ENCODE results near the gene ASTN2. TPM values are rescaled to one million over a fixed set of nuclear protein-coding genes. Genes with fewer than 3 reads are reported as not detected.

ASTN2 gene
- polyA plus RNA-seq, 4 donors = 3.0 to 15.2 (median 3.7) TPM

GRCh38 chr9:116572095-116572748, 842.6 kb downstream of the ASTN2 start:
- Histone ChIP-seq H3K4me1 (ENCODE audit: control insufficient read depth in 3 of 3, insufficient read depth in 2 of 3, low read depth in 1 of 3, low read length in 2 of 3) (peaks cover 4 to 27% (median 5%) of the 10 kb centered on the region in 3 donors), H3K4me3 (ENCODE audit: low read depth in 1 of 3, low read length in 3 of 3) (no peak overlapping the region), H3K27me3 (ENCODE audit: control insufficient read depth in 3 of 3, insufficient read depth in 3 of 3, low read length in 3 of 3) (no peaks in the 10 kb centered on the region), H3K36me3 (ENCODE audit: control insufficient read depth in 3 of 3, insufficient read depth in 2 of 3, low read depth in 1 of 3, low read length in 3 of 3) (no peaks in the 10 kb centered on the region), H3K9me3 (ENCODE audit: control insufficient read depth in 2 of 2, insufficient read depth in 1 of 2, low read depth in 1 of 2, low read length in 1 of 2) (no peaks in the 10 kb centered on the region), H3K27ac (ENCODE audit: low read depth in 1 of 3, low read length in 2 of 3) (no peak overlapping the region)
- no peak for FAIRE-seq
- DNase-seq = peak; percentile 80 to 87
- 29 to 30% (median 30%) methylated on average over 12 of the region's 12 CpGs for WGBS, 3 donors

- Histone ChIP-seq H3K4me3 (ENCODE audit: low read depth in 1 of 3, low read length in 3 of 3) (no peak overlapping the region), H3K27me3 (ENCODE audit: control insufficient read depth in 3 of 3, insufficient read depth in 3 of 3, low read length in 3 of 3) (no peaks in the 10 kb centered on the region), H3K27ac (ENCODE audit: low read depth in 1 of 3, low read length in 2 of 3) (no peak overlapping the region), H3K36me3 (ENCODE audit: control insufficient read depth in 3 of 3, insufficient read depth in 2 of 3, low read depth in 1 of 3, low read length in 3 of 3) (no peaks in the 10 kb centered on the region), H3K9me3 (ENCODE audit: control insufficient read depth in 2 of 2, insufficient read depth in 1 of 2, low read depth in 1 of 2, low read length in 1 of 2) (no peaks in the 10 kb centered on the region), H3K4me1 (ENCODE audit: control insufficient read depth in 3 of 3, insufficient read depth in 2 of 3, low read depth in 1 of 3, low read length in 2 of 3) (peaks cover 2 to 22% (median 4%) of the 10 kb centered on the region in 3 donors)
- DNase-seq = peak in 1 of 2 donors; percentile 31
- 71 to 74% (median 72%) methylated on average over 5 of the region's 5 CpGs for WGBS, 3 donors
- no peak for FAIRE-seq
These were observed 845.7 kb downstream of the ASTN2 start for GRCh38 chr9:116569111-116569510.

- 39 to 59% (median 43%) methylated on average over 5 of the region's 5 CpGs for WGBS, 3 donors
- Histone ChIP-seq H3K27ac (ENCODE audit: low read depth in 1 of 3, low read length in 2 of 3) (peak overlapping the region in 2 of 3 donors; percentile 40 to 63), H3K4me3 (ENCODE audit: low read depth in 1 of 3, low read length in 3 of 3) (no peak overlapping the region), H3K36me3 (ENCODE audit: control insufficient read depth in 3 of 3, insufficient read depth in 2 of 3, low read depth in 1 of 3, low read length in 3 of 3) (no peaks in the 10 kb centered on the region), H3K9me3 (ENCODE audit: control insufficient read depth in 2 of 2, insufficient read depth in 1 of 2, low read depth in 1 of 2, low read length in 1 of 2) (no peaks in the 10 kb centered on the region), H3K4me1 (ENCODE audit: control insufficient read depth in 3 of 3, insufficient read depth in 2 of 3, low read depth in 1 of 3, low read length in 2 of 3) (peaks cover 2 to 12% (median 4%) of the 10 kb centered on the region in 3 donors), H3K27me3 (ENCODE audit: control insufficient read depth in 3 of 3, insufficient read depth in 3 of 3, low read length in 3 of 3) (no peaks in the 10 kb centered on the region)
- DNase-seq (peak; percentile 90 to 97), FAIRE-seq (peak; percentile 23)
These were observed 848.0 kb downstream of the ASTN2 start for GRCh38 chr9:116566677-116567488.

GRCh38 chr9:116565986-116566385, 848.9 kb downstream of the ASTN2 start:
- Histone ChIP-seq H3K27ac (ENCODE audit: low read depth in 1 of 3, low read length in 2 of 3) (no peak overlapping the region), H3K27me3 (ENCODE audit: control insufficient read depth in 3 of 3, insufficient read depth in 3 of 3, low read length in 3 of 3) (no peaks in the 10 kb centered on the region), H3K9me3 (ENCODE audit: control insufficient read depth in 2 of 2, insufficient read depth in 1 of 2, low read depth in 1 of 2, low read length in 1 of 2) (no peaks in the 10 kb centered on the region), H3K36me3 (ENCODE audit: control insufficient read depth in 3 of 3, insufficient read depth in 2 of 3, low read depth in 1 of 3, low read length in 3 of 3) (no peaks in the 10 kb centered on the region), H3K4me1 (ENCODE audit: control insufficient read depth in 3 of 3, insufficient read depth in 2 of 3, low read depth in 1 of 3, low read length in 2 of 3) (peaks cover 2 to 12% (median 4%) of the 10 kb centered on the region in 3 donors), H3K4me3 (ENCODE audit: low read depth in 1 of 3, low read length in 3 of 3) (no peak overlapping the region)
- no peak for FAIRE-seq
- DNase-seq = no peak

GRCh38 chr9:116564266-116564793, 850.5 kb downstream of the ASTN2 start:
- WGBS, 3 donors = 56 to 63% (median 62%) methylated on average over 3 of the region's 3 CpGs
- H3K4me3 ChIP-seq (ENCODE audit: low read depth in 1 of 3, low read length in 3 of 3) = no peak overlapping the region
- no peaks in the 10 kb centered on the region for H3K9me3 ChIP-seq (ENCODE audit: control insufficient read depth in 2 of 2, insufficient read depth in 1 of 2, low read depth in 1 of 2, low read length in 1 of 2)
- peaks cover 2 to 12% (median 4%) of the 10 kb centered on the region in 3 donors for H3K4me1 ChIP-seq (ENCODE audit: control insufficient read depth in 3 of 3, insufficient read depth in 2 of 3, low read depth in 1 of 3, low read length in 2 of 3)
- DNase-seq (no peak), FAIRE-seq (no peak)
- H3K27ac ChIP-seq (ENCODE audit: low read depth in 1 of 3, low read length in 2 of 3) = no peak overlapping the region
- H3K27me3 ChIP-seq (ENCODE audit: control insufficient read depth in 3 of 3, insufficient read depth in 3 of 3, low read length in 3 of 3) = no peaks in the 10 kb centered on the region
- no peaks in the 10 kb centered on the region for H3K36me3 ChIP-seq (ENCODE audit: control insufficient read depth in 3 of 3, insufficient read depth in 2 of 3, low read depth in 1 of 3, low read length in 3 of 3)

- no peak overlapping the region for H3K4me3 ChIP-seq (ENCODE audit: low read depth in 1 of 3, low read length in 3 of 3)
- no peaks in the 10 kb centered on the region for H3K36me3 ChIP-seq (ENCODE audit: control insufficient read depth in 3 of 3, insufficient read depth in 2 of 3, low read depth in 1 of 3, low read length in 3 of 3)
- H3K27me3 ChIP-seq (ENCODE audit: control insufficient read depth in 3 of 3, insufficient read depth in 3 of 3, low read length in 3 of 3) = no peaks in the 10 kb centered on the region
- no peak for DNase-seq
- no peak for FAIRE-seq
- WGBS, 3 donors = 79 to 87% (median 84%) methylated on average over 5 of the region's 5 CpGs
- H3K27ac ChIP-seq (ENCODE audit: low read depth in 1 of 3, low read length in 2 of 3) = no peak overlapping the region
- H3K9me3 ChIP-seq (ENCODE audit: control insufficient read depth in 2 of 2, insufficient read depth in 1 of 2, low read depth in 1 of 2, low read length in 1 of 2) = no peaks in the 10 kb centered on the region
- peaks cover 0 to 3% (median 0%) of the 10 kb centered on the region in 3 donors for H3K4me1 ChIP-seq (ENCODE audit: control insufficient read depth in 3 of 3, insufficient read depth in 2 of 3, low read depth in 1 of 3, low read length in 2 of 3)
These were observed 855.9 kb downstream of the ASTN2 start for GRCh38 chr9:116558818-116559540.

GRCh38 chr9:116558035-116558434, 856.8 kb downstream of the ASTN2 start:
- Histone ChIP-seq H3K4me1 (ENCODE audit: control insufficient read depth in 3 of 3, insufficient read depth in 2 of 3, low read depth in 1 of 3, low read length in 2 of 3) (peaks cover 0 to 3% (median 0%) of the 10 kb centered on the region in 3 donors), H3K36me3 (ENCODE audit: control insufficient read depth in 3 of 3, insufficient read depth in 2 of 3, low read depth in 1 of 3, low read length in 3 of 3) (no peaks in the 10 kb centered on the region), H3K4me3 (ENCODE audit: low read depth in 1 of 3, low read length in 3 of 3) (no peak overlapping the region), H3K27me3 (ENCODE audit: control insufficient read depth in 3 of 3, insufficient read depth in 3 of 3, low read length in 3 of 3) (no peaks in the 10 kb centered on the region), H3K9me3 (ENCODE audit: control insufficient read depth in 2 of 2, insufficient read depth in 1 of 2, low read depth in 1 of 2, low read length in 1 of 2) (no peaks in the 10 kb centered on the region), H3K27ac (ENCODE audit: low read depth in 1 of 3, low read length in 2 of 3) (no peak overlapping the region)
- DNase-seq (no peak), FAIRE-seq (no peak)

- Histone ChIP-seq H3K36me3 (ENCODE audit: control insufficient read depth in 3 of 3, insufficient read depth in 2 of 3, low read depth in 1 of 3, low read length in 3 of 3) (no peaks in the 10 kb centered on the region), H3K27me3 (ENCODE audit: control insufficient read depth in 3 of 3, insufficient read depth in 3 of 3, low read length in 3 of 3) (no peaks in the 10 kb centered on the region), H3K4me3 (ENCODE audit: low read depth in 1 of 3, low read length in 3 of 3) (no peak overlapping the region), H3K27ac (ENCODE audit: low read depth in 1 of 3, low read length in 2 of 3) (no peak overlapping the region), H3K4me1 (ENCODE audit: control insufficient read depth in 3 of 3, insufficient read depth in 2 of 3, low read depth in 1 of 3, low read length in 2 of 3) (peaks cover 0 to 6% (median 0%) of the 10 kb centered on the region in 3 donors), H3K9me3 (ENCODE audit: control insufficient read depth in 2 of 2, insufficient read depth in 1 of 2, low read depth in 1 of 2, low read length in 1 of 2) (no peaks in the 10 kb centered on the region)
- DNase-seq (no peak), FAIRE-seq (no peak)
- WGBS, 3 donors = 77 to 94% (median 80%) methylated on average over 3 of the region's 3 CpGs
These were observed 859.2 kb downstream of the ASTN2 start for GRCh38 chr9:116555556-116556155.
